ENCODE results near the gene PTPRCAP. TPM values are rescaled to one million over a fixed set of nuclear protein-coding genes. Genes with fewer than 3 reads are reported as not detected.
A peak's percentile ranks its signal among the peaks of the same experiment; 100 is the strongest.

Gene PTPRCAP
- total and polyA plus RNA-seq, 10 of the 15 experiments (the other 5 are each of a cell fraction or from before 2014, with no cell fraction given) = 4.7 to 266 (median 125) TPM

DNA sequence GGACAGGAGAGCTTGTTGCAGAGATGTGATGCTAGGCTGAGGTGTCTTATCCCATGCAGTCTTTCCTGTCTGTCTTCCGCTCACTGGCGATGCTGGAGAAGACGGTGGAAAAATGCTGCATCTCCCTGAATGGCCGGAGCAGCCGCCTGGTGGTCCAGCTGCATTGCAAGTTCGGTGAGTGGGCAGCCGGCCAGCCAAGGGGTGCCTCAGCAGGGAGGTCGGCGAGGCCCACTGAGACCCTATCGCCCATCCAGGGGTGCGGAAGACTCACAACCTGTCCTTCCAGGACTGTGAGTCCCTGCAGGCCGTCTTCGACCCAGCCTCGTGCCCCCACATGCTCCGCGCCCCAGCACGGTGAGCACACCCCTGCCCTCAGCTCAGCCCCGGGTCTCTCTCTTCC lies 44.0 kb downstream of the PTPRCAP start:
- intact Hi-C loops (cut with micrococcal nuclease; ENCODE audit: unreplicated experiment) = no loop called here
- SMC1A ChIA-PET (ENCODE audit: uncharacterized antibody, unreplicated experiment) = interaction anchor here (1.8 to 3.4 kb wide), 2 partner anchors 8 to 41 kb away, joined by 5 to 17 read pairs; partner anchors contain the start of gene PPP1CA

More for the DNA sequence above, 44.0 kb downstream of the PTPRCAP start:
- no peaks in the 10 kb centered on the region for H3K27me3 ChIP-seq (replicated peaks in 1 of 2; ENCODE audit: control insufficient read depth in 2 of 2, insufficient read depth in 2 of 2, low read length in 1 of 2)
- no peak overlapping the region for H3K4me3 ChIP-seq
- POLR2A ChIA-PET = interaction anchor here (1.1 to 2.8 kb wide), 3 partner anchors 9 to 93 kb away, joined by 4 to 48 read pairs (median 7); partner anchors contain the start of genes PPP1CA and TBC1D10C
- DNase-seq (ENCODE audit: low read depth, low spot score) (no peak), ATAC-seq (no peak), FAIRE-seq (no peak)
- peaks cover 24% of the 10 kb centered on the region for H3K79me2 ChIP-seq (ENCODE audit: control insufficient read depth, insufficient read depth, low read length)
- H3K27ac ChIP-seq (ENCODE audit: control insufficient read depth, insufficient read depth) = no peak overlapping the region
- H3K9me3 ChIP-seq (replicated peaks; ENCODE audit: control insufficient read depth, insufficient read depth, low read length) = no peaks in the 10 kb centered on the region
- BruUV-seq (replicated peaks) = no TSS peak
- H2AFZ ChIP-seq (ENCODE audit: control insufficient read depth, low read depth, low read length) = no peak overlapping the region
- H3K9ac ChIP-seq (ENCODE audit: control insufficient read depth, insufficient read depth, low read length) = no peak overlapping the region
- no peak for TF ChIP-seq MXI1 (IDR thresholded peaks at IDR 0.05; ENCODE audit: low read depth, low read length)
- TF ChIP-seq, protein P1, sequence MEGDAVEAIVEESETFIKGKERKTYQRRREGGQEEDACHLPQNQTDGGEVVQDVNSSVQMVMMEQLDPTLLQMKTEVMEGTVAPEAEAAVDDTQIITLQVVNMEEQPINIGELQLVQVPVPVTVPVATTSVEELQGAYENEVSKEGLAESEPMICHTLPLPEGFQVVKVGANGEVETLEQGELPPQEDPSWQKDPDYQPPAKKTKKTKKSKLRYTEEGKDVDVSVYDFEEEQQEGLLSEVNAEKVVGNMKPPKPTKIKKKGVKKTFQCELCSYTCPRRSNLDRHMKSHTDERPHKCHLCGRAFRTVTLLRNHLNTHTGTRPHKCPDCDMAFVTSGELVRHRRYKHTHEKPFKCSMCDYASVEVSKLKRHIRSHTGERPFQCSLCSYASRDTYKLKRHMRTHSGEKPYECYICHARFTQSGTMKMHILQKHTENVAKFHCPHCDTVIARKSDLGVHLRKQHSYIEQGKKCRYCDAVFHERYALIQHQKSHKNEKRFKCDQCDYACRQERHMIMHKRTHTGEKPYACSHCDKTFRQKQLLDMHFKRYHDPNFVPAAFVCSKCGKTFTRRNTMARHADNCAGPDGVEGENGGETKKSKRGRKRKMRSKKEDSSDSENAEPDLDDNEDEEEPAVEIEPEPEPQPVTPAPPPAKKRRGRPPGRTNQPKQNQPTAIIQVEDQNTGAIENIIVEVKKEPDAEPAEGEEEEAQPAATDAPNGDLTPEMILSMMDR (IDR thresholded peaks at IDR 0.05 in 2 of 3, conservative IDR thresholded peaks at IDR 0.05 in 1 of 3; ENCODE audit: control insufficient read depth in 2 of 3, extremely low read depth in 1 of 3, insufficient read depth in 1 of 3, low read depth in 3 of 3, low read length in 3 of 3) = no peak
- TF ChIP-seq FOS (IDR thresholded peaks at IDR 0.05; ENCODE audit: borderline replicate concordance, extremely low read depth, insufficient read length) = no peak
- TF ChIP-seq CEBPB (IDR thresholded peaks at IDR 0.05; ENCODE audit: borderline replicate concordance in 1 of 2, low read depth in 2 of 2, low read length in 2 of 2) = no peak
- TF ChIP-seq KDM1A (IDR thresholded peaks at IDR 0.05; ENCODE audit: borderline replicate concordance) = no peak
- no peak for TF ChIP-seq YBX1 (IDR thresholded peaks at IDR 0.05)
- TF ChIP-seq ZNF384 (IDR thresholded peaks at IDR 0.05; ENCODE audit: borderline replicate concordance, low read depth, low read length) = no peak
- no peak for TF ChIP-seq HDGF (IDR thresholded peaks at IDR 0.05)
- no peak for TF ChIP-seq TBL1XR1 (IDR thresholded peaks at IDR 0.05; ENCODE audit: low read depth, low read length)
- TF ChIP-seq BACH1 (IDR thresholded peaks at IDR 0.05; ENCODE audit: borderline replicate concordance) = no peak
- TF ChIP-seq NBN (IDR thresholded peaks at IDR 0.05) = no peak
- TF ChIP-seq SIX5 (IDR thresholded peaks at IDR 0.05; ENCODE audit: low read depth, low read length, severe bottlenecking) = no peak
- TF ChIP-seq TCF3 (IDR thresholded peaks at IDR 0.05; ENCODE audit: borderline replicate concordance, insufficient read depth, low read depth, low read length) = no peak
- no peak for TF ChIP-seq RELA (IDR thresholded peaks at IDR 0.05; ENCODE audit: borderline replicate concordance, partially characterized antibody)
- TF ChIP-seq MYC (IDR thresholded peaks at IDR 0.05; ENCODE audit: insufficient read depth, insufficient read length, insufficient replicate concordance, low read length, severe bottlenecking) = no peak
- no peak for TF ChIP-seq HCFC1 (IDR thresholded peaks at IDR 0.05; ENCODE audit: low read length)
- TF ChIP-seq ZNF217 (IDR thresholded peaks at IDR 0.05) = no peak
- no peak for TF ChIP-seq STAT3 (IDR thresholded peaks at IDR 0.05; ENCODE audit: low read depth, low read length)
- H3K4me1 ChIP-seq (ENCODE audit: control insufficient read depth, insufficient read depth, low read length) = peaks cover 10% of the 10 kb centered on the region
- CTCF ChIA-PET = interaction anchor here (1.8 kb wide), 1 partner anchor 44 kb away, joined by 3 read pairs; the partner anchor contains the start of gene PTPRCAP
- H3K36me3 ChIP-seq (ENCODE audit: control insufficient read depth in 2 of 2, insufficient read depth in 2 of 2, low read length in 1 of 2) = peaks cover 13 to 14% of the 10 kb centered on the region in 2 experiments
- 0 out of 2 replicates have a peak overlapping the region, but pooled peaks have one; percentile 1 for H3K4me2 ChIP-seq (ENCODE audit: control insufficient read depth, insufficient read depth)
- no peaks in the 10 kb centered on the region; the same call in 1 of the 2 replicates for H4K20me1 ChIP-seq (ENCODE audit: control insufficient read depth, insufficient read depth)
- in situ Hi-C loops (cut with MboI) = no loop called here
- 89% methylated on average over 18 of the region's 18 CpGs for WGBS (ENCODE audit: insufficient coverage, insufficient replicate concordance, low lambda C conversion rate, missing lambda C conversion rate)
- RAD21 ChIA-PET (ENCODE audit: unreplicated experiment) = interaction anchor here (1.9 kb wide), 1 partner anchor 93 kb away, joined by 5 read pairs; no protein-coding TSS in a partner anchor

Measured in GM12878 (cell line).